H1 (cell line): ENCODE results near the gene LIPA.

Source experiments
- POLR2A ChIP-seq, 2 experiments: IDR thresholded peaks; 1 replicate in 1 of 2; 2 replicates in 1 of 2; pipeline ENCODE4 v1.6.1; 2011; ENCODE audit warnings: low read depth in 2 of 2, low read length in 2 of 2, mild to moderate bottlenecking in 2 of 2; ENCODE audit errors: control extremely low read depth in 1 of 2
- RNF2 ChIP-seq: fragments of 200-900, 300-1000 bp; sonication (generic); IDR thresholded peaks from 2 replicates; pipeline ENCODE4 v1.7.1; 2016; ENCODE audit warnings: borderline replicate concordance, low read depth, mild to moderate bottlenecking, antibody characterized with exemption, low read length; ENCODE audit not compliant: poor library complexity, severe bottlenecking; ENCODE audit errors: missing control alignments
- TAF1 ChIP-seq: IDR thresholded peaks from 2 replicates; pipeline ENCODE4 v1.6.1; 2011; ENCODE audit warnings: mild to moderate bottlenecking, low read depth, low read length

GRCh38 chr10:89242840-89243568 is 8.6 kb downstream of the LIPA start:
- TF ChIP-seq TAF1 (no peak), RNF2 (no peak), POLR2A (IDR thresholded peaks at IDR 0.05; ENCODE audit: control extremely low read depth in 1 of 2, low read depth in 2 of 2, low read length in 2 of 2) (no peak)
